ENCODE results near the gene APPBP2. TPM values are rescaled to one million over a fixed set of nuclear protein-coding genes. Genes with fewer than 3 reads are reported as not detected.

The APPBP2 gene
- polyA plus RNA-seq, 2 of the 4 experiments (the other 2 are of a cell fraction): 31.6 to 32.1 TPM

- no peak for TF ChIP-seq NPAS2 (CRISPR knock-in tag; IDR thresholded peaks at IDR 0.05; ENCODE audit: borderline replicate concordance)
- TF ChIP-seq CHD4 (IDR thresholded peaks at IDR 0.05; ENCODE audit: borderline replicate concordance): no peak
- no peak for TF ChIP-seq CBX8 (IDR thresholded peaks at IDR 0.05)
These were observed 37.7 kb upstream of the APPBP2 start (continued) for GRCh38 chr17:60563743-60564142.

GRCh38 chr17:60562421-60562820 is 36.4 kb upstream of the APPBP2 start:
- Histone ChIP-seq H3K4me2 (no peak overlapping the region), H3K27ac (no peak overlapping the region), H3K9me3 (peaks cover 10% of the 10 kb centered on the region), H3K4me3 (no peak overlapping the region), H3K4me1 (0 out of 3 replicates have a peak, but pooled peaks cover 4% of the 10 kb centered on the region)
- ATAC-seq: no peak
- ChIA-PET POLR2A (interaction anchor here (0.6 to 1.2 kb wide), 2 partner anchors 21 to 36 kb away, joined by 3 read pairs; partner anchors contain the start of gene APPBP2), CTCF (interaction anchor here (0.9 to 3.0 kb wide), 7 partner anchors 11 to 78 kb away, joined by 3 to 9 read pairs (median 3); no protein-coding TSS in a partner anchor)
- no peak for DNase-seq (ENCODE audit: low read depth in 1 of 2, low spot score in 1 of 2)
- FAIRE-seq: no peak
- 51% methylated on average over 3 of the region's 3 CpGs for WGBS (ENCODE audit: missing lambda C conversion rate)
- TF ChIP-seq MYC (IDR thresholded peaks at IDR 0.05; ENCODE audit: borderline replicate concordance, low read length) (no peak), JUN (IDR thresholded peaks at IDR 0.05) (no peak), CHD2 (IDR thresholded peaks at IDR 0.05; ENCODE audit: low read length, partially characterized antibody) (no peak), KDM1A (IDR thresholded peaks at IDR 0.05; ENCODE audit: low read depth) (no peak), NPAS2 (CRISPR knock-in tag; IDR thresholded peaks at IDR 0.05; ENCODE audit: borderline replicate concordance) (no peak), GATA3 (IDR thresholded peaks at IDR 0.05; ENCODE audit: borderline replicate concordance) (no peak), ESRRA (IDR thresholded peaks at IDR 0.05; ENCODE audit: borderline replicate concordance, low read length) (no peak), NR3C1 (IDR thresholded peaks at IDR 0.05) (no peak), REST (IDR thresholded peaks at IDR 0.05) (no peak), RARB (CRISPR knock-in tag; IDR thresholded peaks at IDR 0.05) (no peak), HEYL (CRISPR knock-in tag; IDR thresholded peaks at IDR 0.05) (no peak)
- TF ChIP-seq, protein P1, sequence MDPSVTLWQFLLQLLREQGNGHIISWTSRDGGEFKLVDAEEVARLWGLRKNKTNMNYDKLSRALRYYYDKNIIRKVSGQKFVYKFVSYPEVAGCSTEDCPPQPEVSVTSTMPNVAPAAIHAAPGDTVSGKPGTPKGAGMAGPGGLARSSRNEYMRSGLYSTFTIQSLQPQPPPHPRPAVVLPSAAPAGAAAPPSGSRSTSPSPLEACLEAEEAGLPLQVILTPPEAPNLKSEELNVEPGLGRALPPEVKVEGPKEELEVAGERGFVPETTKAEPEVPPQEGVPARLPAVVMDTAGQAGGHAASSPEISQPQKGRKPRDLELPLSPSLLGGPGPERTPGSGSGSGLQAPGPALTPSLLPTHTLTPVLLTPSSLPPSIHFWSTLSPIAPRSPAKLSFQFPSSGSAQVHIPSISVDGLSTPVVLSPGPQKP (IDR thresholded peaks at IDR 0.05; ENCODE audit: low read depth, low read length): no peak
- TF ChIP-seq, protein P2, sequence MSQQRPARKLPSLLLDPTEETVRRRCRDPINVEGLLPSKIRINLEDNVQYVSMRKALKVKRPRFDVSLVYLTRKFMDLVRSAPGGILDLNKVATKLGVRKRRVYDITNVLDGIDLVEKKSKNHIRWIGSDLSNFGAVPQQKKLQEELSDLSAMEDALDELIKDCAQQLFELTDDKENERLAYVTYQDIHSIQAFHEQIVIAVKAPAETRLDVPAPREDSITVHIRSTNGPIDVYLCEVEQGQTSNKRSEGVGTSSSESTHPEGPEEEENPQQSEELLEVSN (IDR thresholded peaks at IDR 0.05; ENCODE audit: borderline replicate concordance, low read depth): no peak

DNA sequence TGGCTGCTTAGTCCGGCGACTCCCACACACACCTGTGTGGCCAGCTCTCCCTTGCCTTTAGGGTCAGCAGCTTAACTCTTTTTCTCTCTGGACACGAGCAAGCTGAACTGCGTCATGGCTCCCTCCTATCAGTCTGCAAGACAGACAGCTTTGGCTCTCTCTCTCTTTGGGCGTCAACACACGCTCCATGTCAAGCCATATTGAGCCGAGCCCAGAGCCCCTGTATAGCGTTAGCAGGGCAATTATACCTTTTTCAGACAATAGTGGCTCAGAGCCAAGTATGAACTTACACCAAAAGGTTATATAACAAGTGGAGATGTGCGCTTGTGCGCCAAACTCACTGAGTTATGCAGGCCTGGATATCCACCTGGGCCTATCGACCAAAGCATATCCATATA is 34.8 kb upstream of the APPBP2 start:
- ChIA-PET CTCF (interaction anchor here (1.1 to 3.0 kb wide), 4 partner anchors 9 to 78 kb away, joined by 4 to 9 read pairs (median 8); no protein-coding TSS in a partner anchor), POLR2A (no interaction called here)
- Histone ChIP-seq H3K4me2 (no peak overlapping the region), H3K4me3 (no peak overlapping the region), H3K4me1 (0 out of 3 replicates have a peak, but pooled peaks cover 4% of the 10 kb centered on the region), H3K9me3 (peaks cover 12% of the 10 kb centered on the region), H3K27ac (no peak overlapping the region)
- WGBS (ENCODE audit: missing lambda C conversion rate): 74% methylated on average over 11 of the region's 11 CpGs
- no peak for FAIRE-seq
- no peak for DNase-seq (ENCODE audit: low read depth in 1 of 2, low spot score in 1 of 2)
- no peak; a peak in 1 of 6 replicates for ATAC-seq
- TF ChIP-seq HOXB5 (CRISPR knock-in tag; IDR thresholded peaks at IDR 0.05) (no peak), RNF2 (IDR thresholded peaks at IDR 0.05; ENCODE audit: borderline replicate concordance, low read depth) (no peak), CHD2 (IDR thresholded peaks at IDR 0.05; ENCODE audit: low read length, partially characterized antibody) (no peak), FOSB (CRISPR knock-in tag; IDR thresholded peaks at IDR 0.05) (no peak), EHF (CRISPR knock-in tag; IDR thresholded peaks at IDR 0.05) (no peak), BCL3 (IDR thresholded peaks at IDR 0.05) (no peak), NFE2L2 (conservative IDR thresholded peaks at IDR 0.05; ENCODE audit: low read length) (no peak), KDM5A (IDR thresholded peaks at IDR 0.05) (no peak), KDM1A (IDR thresholded peaks at IDR 0.05; ENCODE audit: low read depth) (no peak), RARB (CRISPR knock-in tag; IDR thresholded peaks at IDR 0.05) (no peak), TP53 (CRISPR knock-in tag; IDR thresholded peaks at IDR 0.05) (no peak), CEBPB (IDR thresholded peaks at IDR 0.05) (no peak), RFX5 (IDR thresholded peaks at IDR 0.05) (no peak), NPAS2 (CRISPR knock-in tag; IDR thresholded peaks at IDR 0.05; ENCODE audit: borderline replicate concordance) (no peak)
- TF ChIP-seq, protein P2 (IDR thresholded peaks at IDR 0.05; ENCODE audit: borderline replicate concordance, low read depth): no peak
- TF ChIP-seq, protein P3, sequence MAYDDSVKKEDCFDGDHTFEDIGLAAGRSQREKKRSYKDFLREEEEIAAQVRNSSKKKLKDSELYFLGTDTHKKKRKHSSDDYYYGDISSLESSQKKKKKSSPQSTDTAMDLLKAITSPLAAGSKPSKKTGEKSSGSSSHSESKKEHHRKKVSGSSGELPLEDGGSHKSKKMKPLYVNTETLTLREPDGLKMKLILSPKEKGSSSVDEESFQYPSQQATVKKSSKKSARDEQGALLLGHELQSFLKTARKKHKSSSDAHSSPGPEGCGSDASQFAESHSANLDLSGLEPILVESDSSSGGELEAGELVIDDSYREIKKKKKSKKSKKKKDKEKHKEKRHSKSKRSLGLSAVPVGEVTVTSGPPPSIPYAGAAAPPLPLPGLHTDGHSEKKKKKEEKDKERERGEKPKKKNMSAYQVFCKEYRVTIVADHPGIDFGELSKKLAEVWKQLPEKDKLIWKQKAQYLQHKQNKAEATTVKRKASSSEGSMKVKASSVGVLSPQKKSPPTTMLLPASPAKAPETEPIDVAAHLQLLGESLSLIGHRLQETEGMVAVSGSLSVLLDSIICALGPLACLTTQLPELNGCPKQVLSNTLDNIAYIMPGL (CRISPR knock-in tag; IDR thresholded peaks at IDR 0.05; ENCODE audit: borderline replicate concordance): no peak

Measured in A549 (cell line).